Activated CD4-positive, alpha-beta T cell treated with anti-CD3 and anti-CD28 coated beads, Interleukin-2, amount 50 U/mL, for 4 hours (primary cell): ENCODE data around the gene NDUFB6.
"Not testable (repeated sequence)": the region's sequence is repeated elsewhere in the genome, so short reads cannot be mapped to it uniquely, and the experiment has no call there.

Experiments used
- DNase-seq, 2 experiments: peaks; one replicate each; pipeline ENCODE4 v3.0.0-alpha.2; 2020

Gene NDUFB6

GRCh38 chr9:32570262-32570661, 2.7 kb downstream of the NDUFB6 start:
- DNase-seq = no peak

GRCh38 chr9:32566770-32567169, 6.2 kb downstream of the NDUFB6 start:
- DNase-seq = no peak

DNA sequence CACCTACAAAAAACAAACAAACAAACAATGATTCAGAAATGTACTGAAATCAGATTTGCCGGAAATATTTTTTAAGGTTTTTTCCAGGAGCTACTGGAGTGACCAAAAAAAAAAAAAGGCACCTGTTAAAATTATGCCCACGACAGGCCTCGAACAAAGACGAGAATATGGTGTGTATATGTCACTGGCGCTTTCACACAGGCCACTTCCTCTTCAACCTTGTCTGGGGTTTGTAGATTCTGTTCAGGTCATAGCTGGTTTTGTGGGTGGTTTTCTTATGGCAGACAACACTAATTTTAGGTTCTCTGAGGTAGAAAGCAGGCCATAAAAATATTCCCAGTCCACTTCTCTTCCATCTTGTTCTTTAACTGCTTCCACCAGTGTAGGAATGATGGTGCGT, 7.0 kb downstream of the NDUFB6 start:
- DNase-seq = no peak

- no peak for DNase-seq
Observed at GRCh38 chr9:32558408-32558934, 14.5 kb downstream of the NDUFB6 start.

GRCh38 chr9:32554591-32554990, 18.4 kb downstream of the NDUFB6 start:
- DNase-seq = no peak

DNA sequence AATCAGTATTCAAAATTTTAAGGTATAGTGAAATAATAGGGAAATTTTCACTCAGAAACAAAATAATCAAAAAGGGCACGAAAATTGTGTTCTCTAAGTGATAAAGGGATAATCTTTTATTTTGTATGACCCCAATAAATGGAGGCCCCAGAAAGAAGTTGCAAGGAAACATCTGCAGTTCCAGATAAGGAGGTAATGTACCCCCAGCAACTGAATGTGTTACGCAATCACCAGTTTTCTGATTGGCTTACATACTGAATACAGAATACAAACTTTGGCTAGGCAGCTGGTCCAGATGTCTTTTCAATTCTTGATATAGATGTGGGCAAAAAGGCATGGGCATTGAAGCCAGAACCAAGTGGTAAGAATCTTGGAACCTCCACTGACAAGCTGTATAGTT, 18.9 kb downstream of the NDUFB6 start:
- no peak for DNase-seq

DNA sequence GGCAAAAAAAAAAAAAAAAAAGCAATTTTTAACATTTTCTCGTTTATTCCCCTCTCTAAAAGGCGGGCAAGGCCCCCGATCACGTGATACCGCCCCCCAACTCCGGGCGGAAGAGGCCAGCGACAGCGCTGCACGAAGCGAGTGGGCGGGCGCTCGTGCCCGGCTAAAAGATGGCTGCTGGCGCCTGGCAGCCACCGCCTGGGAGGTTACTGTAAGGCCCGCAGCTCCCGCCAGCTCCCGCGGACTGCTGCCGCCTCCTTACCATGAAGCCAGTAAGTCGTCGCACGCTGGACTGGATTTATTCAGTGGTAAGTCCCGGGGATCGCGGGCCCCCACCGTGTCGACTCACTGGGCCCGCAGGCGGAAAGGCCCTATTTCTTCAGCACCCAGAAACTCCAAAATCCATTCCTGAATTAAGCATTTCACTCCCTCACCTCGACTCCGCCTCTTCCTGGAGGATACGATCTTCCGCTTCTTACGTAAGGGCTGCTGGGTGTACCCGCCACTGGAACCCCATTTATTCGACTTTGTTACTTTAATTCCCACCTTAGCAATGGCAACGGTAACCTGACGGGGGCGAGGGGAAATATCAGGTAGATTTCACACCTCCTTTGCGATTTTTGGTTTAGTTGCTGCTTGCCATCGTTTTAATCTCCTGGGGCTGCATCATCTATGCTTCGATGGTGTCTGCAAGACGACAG, 20.6 kb downstream of the NDUFB6 start, which contains the start of the genes SMIM27 and TOPORS:
SMIM27 (plus strand) TSS at position 156 of the 701 bp plus-strand sequence; CDS start at position 264, 108 bp downstream.
TOPORS (minus strand) TSS at position 415 of the 701 bp plus-strand sequence; CDS start at position 265, 150 bp downstream.
- peak; percentile 87 to 90 for DNase-seq

DNA sequence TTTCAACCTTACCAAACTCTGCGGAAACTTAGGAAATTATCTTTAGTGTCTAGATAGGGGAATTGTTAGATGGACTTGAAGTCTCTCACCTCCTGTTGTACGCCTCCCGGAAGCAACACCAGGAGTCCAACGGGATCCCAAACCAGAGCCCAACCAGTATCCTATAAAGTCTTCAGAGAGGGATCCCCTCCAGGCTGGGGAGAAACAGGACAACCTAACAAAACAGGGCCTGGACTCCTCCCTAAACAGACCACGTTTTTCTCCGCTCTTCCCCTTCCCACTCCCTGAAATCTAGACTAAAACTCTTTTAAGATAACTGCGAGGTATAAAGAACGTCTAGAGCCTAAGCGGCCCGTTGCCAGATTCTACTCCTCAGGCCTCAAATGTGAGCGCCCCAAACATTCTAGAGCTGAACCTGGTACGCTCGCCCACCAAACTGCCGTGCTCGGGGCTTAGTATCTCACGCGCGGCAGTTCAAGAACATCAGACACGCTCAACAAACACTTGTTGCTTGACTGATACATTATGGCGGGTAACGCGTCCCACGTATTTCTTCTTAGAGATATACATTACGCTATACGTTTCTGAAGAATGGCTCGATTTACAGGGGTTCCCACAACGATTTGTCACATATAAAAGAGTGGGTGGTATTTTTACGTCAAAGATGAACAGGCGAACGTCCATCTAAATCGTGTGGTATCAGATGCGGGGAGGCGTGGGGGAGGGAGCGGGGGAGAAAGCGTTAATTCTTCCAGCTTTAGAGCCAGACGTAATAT, 21.5 kb downstream of the NDUFB6 start:
- DNase-seq = peak; percentile 38 to 44

GRCh38 chr9:32550562-32551275, 22.2 kb downstream of the NDUFB6 start:
- peak; percentile 93 to 94 for DNase-seq

GRCh38 chr9:32550150-32550561, 22.8 kb downstream of the NDUFB6 start:
- no peak for DNase-seq

DNA sequence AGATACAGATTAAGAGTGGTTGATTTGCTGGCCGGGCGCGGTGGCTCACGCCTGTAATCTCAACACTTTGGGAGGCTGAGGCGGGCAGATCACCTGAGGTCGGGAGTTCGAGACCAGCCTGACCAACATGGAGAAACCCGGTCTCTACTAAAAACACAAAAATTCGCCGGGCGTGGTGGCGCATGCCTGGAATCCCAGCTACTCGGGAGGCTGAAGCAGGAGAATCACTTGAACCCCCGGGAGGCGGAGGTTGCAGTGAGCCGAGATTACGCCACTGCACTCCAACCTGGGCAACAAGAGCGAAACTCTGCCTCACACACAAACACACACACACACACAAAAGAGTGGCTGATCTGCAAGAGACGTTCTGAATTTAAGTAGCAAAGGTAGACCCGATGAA, 24.7 kb downstream of the NDUFB6 start:
- not testable (repeated sequence) for DNase-seq

DNA sequence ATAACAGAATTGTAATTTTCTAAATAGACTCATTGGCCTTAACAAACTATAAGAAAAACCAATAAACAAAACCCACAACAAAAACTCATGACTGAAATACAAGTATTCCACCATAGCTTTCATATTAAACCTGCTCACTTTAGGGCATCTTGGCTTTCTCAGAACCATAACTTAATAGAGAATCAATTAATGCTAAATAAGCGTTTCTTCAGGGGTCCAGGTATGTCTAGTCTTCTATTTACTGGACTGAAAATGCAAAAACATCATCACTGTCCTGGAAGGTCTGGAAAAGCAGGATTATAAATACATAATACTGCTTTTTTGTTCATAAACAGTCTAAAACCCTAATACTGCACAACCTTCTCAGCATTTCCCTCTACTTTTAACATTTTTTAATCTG, 27.1 kb downstream of the NDUFB6 start:
- no peak for DNase-seq

DNA sequence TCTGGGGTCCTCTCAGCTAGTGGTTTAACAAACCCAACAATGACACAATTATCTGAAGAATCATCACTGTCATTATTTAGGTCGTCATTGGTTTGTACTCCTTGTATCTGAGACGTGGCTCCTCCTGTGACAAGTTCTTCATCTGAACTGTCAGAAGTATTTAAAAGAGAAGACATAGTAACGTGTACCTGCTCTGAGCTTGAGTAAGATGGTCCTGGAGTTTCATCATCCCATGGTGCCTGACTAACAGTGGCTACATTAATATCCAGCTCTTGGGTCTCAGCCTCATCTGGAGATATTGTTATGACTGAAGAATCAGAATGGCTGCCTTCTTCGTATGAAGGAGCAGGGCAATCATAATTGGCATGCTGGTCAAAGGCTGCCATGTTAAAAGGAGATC, 29.9 kb downstream of the NDUFB6 start:
- no peak for DNase-seq

DNA sequence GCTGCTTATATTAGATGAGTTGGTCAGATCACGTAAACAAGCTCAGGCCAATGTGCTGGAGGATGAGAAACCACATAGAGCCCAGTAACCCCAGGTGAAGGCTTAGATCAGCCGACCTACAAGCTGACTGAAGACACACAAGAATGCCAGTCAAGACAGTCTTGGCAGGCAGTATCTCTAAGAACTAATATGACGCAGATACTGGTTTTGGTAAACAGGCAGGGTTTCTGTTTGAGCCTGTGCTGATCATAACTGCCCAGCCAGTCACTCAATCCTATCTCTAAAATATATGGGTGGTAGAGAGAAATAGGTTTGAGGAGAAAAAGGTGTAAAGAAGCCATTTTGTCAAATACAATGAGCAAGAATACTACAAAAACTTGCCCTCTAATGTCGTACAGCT, 39.1 kb downstream of the NDUFB6 start:
- no peak for DNase-seq

GRCh38 chr9:32533336-32533735, 39.6 kb downstream of the NDUFB6 start:
- DNase-seq = no peak

GRCh38 chr9:32526707-32527048, 46.3 kb downstream of the NDUFB6 start:
- no peak for DNase-seq

DNA sequence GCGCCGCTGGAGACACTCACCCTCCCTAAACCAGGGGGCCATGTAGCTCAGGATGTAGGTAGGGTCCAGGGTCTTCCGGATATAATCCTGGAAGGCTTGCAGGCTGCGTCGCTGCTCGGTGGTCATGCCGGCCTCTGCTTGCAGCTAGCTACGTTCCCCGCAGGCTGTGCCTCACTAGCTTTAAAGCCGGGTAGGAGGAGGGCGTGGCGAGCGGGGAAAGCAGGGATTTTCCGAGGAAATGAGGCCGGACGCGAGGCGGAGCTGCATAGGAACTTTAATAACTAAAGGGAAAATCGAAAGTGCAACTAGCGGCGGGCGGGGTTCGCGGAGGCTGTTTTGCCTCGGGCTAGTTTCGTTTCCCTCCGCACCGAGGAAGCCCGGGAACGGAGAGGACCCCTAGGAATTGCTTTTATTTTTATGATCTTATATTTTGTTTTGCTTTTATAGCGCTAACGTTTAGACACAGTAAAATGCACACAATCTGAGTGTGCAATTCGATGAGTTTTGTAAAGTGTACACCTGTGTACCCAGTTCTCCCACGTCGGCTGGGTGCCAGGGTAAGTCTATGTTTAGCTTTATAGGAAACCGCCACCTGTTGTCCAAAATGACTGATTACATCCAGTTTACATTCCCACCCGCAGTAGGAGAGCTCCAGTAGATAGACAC, 46.8 kb downstream of the NDUFB6 start, which contains the start of gene RIGI:
RIGI (minus strand) TSS at position 156 of the 666 bp plus-strand sequence; CDS start at position 126, 30 bp downstream.
- peak; percentile 80 to 81 for DNase-seq

- DNase-seq = no peak
Observed at GRCh38 chr9:32525709-32526030, 47.3 kb downstream of the NDUFB6 start.

GRCh38 chr9:32524892-32525708, 47.9 kb downstream of the NDUFB6 start:
- DNase-seq = no peak

DNA sequence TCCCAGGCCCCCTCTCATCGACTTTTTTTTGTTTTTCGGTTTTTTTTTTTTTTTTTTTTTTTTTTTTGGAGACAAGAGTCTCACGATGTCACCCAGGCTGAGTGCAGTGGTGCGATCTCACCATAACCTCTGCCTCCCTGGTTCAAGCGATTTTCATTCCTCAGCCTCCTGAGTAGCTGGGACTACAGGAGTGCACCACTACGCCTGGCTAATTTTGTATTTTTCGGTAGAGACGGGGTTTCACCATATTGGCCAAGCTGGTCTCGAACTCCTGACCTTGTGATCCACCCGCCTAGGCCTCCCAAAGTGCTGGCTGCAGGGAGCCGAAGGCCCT, 48.4 kb downstream of the NDUFB6 start:
- DNase-seq = not testable (repeated sequence)

DNA sequence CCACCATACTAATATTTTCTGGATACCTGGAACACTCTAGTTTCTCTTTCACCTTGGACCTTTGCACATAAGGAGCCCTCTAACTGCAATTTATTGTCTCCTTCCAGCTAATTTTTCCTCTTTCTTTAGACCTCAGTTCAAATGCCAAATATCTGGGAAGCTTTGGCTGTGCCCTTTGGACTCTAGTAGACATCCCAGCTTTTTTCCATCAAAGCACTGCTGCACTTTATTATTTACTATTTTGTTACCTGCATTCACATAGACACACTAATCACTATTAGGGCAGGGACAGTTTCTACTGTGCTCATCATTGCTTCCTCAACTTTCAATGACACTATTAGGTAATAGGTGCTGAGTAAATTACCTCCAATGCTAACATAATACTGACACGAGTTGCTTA, 49.0 kb downstream of the NDUFB6 start:
- no peak for DNase-seq

GRCh38 chr9:32518276-32518675, 54.7 kb downstream of the NDUFB6 start:
- no peak for DNase-seq
